VCaP (cell line): ENCODE results near the gene ABI1.
A peak's percentile ranks its signal among the peaks of the same experiment; 100 is the strongest.

ENCODE experiments used
- H3K27ac ChIP-seq: fragments of 450-650 bp; 2 replicates; pipeline ENCODE4 v1.5.1; 2017
- CTCF ChIP-seq: fragments of 450-650 bp; conservative IDR thresholded peaks from 2 replicates; pipeline ENCODE4 v1.5.1; 2017; ENCODE audit warnings: mild to moderate bottlenecking, moderate library complexity

Gene ABI1

GRCh38 chr10:26741368-26741767, 119.4 kb downstream of the ABI1 start:
- no peak for TF ChIP-seq CTCF
- H3K27ac ChIP-seq: no peak overlapping the region

- no peak for TF ChIP-seq CTCF
These were observed 121.6 kb downstream of the ABI1 start for GRCh38 chr10:26739071-26739631.

GRCh38 chr10:26738301-26738911, 122.4 kb downstream of the ABI1 start:
- TF ChIP-seq CTCF: no peak
- H3K27ac ChIP-seq: no peak overlapping the region

More at GRCh38 chr10:26739071-26739631, 121.6 kb downstream of the ABI1 start:
- no peak overlapping the region for H3K27ac ChIP-seq

- no peak overlapping the region for H3K27ac ChIP-seq
- TF ChIP-seq CTCF: no peak
These were observed 123.0 kb downstream of the ABI1 start for GRCh38 chr10:26737730-26738129.

GRCh38 chr10:26735435-26735834, 125.3 kb downstream of the ABI1 start:
- H3K27ac ChIP-seq: peak overlapping the region; percentile 91
- TF ChIP-seq CTCF: no peak

- TF ChIP-seq CTCF: no peak
These were observed 126.8 kb downstream of the ABI1 start for GRCh38 chr10:26733750-26734568.

GRCh38 chr10:26730552-26730951, 130.2 kb downstream of the ABI1 start:
- TF ChIP-seq CTCF: no peak
- no peak overlapping the region for H3K27ac ChIP-seq

More at GRCh38 chr10:26733750-26734568, 126.8 kb downstream of the ABI1 start:
- peak overlapping the region; percentile 91 for H3K27ac ChIP-seq
